ENCODE results near the gene SUMO4.

The SUMO4 gene

DNA sequence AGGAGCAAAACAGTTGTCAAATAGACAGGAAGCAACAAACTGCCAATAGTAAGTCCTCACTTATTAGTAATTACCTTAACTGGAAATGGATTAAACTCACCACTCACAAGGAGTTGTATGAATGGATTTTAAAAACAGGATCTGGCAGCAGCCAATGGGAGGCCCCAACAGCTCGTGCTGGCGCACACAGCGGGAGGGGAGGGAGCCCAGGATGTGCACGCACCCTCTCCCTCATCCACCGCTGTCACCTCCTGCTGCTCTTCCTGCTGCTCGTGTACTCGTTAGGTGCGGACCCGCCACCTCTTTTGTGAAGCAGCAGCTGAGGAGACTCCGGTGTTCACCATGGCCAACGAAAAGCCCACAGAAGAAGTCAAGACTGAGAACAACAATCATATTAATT is at the start of gene SUMO4:
Gene SUMO4 (plus strand): TSS at position 213 of the 400 bp plus-strand sequence. CDS start 130 bp downstream, at position 343.
- no peak for DNase-seq

DNA sequence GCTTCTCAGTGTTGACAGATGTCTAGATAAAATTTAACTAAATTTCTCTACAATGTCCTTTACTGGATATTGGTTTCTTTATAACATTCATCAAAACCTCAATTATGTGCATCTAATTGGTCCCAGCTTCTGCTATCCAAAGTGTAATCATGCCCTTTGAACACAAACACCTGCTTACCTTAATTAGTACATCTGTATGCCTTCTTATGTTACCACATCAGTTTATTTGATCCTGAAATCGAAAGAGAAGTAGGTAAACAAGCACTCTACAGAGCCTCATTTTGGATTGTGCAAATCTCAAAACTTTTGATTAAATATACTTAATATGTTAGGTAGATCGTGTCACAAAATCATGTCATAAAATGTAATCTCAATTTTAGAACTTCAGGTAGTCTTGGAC is 46.1 kb upstream of the SUMO4 start:
- DNase-seq = no peak

DNA sequence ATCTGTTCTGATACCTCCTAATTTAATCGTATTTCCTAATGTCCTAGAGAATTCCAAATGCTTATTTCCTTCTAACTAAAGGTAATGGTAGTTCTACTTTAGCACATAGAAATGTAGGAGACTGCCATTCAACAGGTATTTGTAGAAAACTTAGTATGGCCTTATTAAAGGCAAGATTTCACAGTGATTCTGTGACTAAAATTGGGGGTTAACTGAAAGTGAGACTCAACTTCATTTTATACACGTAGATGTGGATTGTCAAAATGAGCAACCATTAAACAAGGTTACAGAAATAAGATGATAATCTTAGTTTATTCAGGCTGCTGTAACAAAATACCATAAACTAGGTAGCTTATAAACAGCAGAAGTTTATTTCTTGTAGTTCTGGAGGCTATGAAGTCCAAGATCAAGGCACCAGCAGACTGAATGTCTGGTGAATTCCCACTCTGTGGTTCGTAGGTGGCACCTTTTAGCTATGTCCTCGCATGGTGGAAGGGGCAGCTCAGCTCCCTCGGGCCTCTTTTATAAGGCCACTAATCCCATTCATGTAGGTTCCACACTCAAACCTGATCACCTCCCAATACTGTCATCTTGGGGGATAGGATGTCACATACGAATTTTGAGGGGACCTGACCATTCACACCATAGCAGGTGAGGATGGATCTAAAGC is 43.8 kb upstream of the SUMO4 start:
- no peak for DNase-seq

DNA sequence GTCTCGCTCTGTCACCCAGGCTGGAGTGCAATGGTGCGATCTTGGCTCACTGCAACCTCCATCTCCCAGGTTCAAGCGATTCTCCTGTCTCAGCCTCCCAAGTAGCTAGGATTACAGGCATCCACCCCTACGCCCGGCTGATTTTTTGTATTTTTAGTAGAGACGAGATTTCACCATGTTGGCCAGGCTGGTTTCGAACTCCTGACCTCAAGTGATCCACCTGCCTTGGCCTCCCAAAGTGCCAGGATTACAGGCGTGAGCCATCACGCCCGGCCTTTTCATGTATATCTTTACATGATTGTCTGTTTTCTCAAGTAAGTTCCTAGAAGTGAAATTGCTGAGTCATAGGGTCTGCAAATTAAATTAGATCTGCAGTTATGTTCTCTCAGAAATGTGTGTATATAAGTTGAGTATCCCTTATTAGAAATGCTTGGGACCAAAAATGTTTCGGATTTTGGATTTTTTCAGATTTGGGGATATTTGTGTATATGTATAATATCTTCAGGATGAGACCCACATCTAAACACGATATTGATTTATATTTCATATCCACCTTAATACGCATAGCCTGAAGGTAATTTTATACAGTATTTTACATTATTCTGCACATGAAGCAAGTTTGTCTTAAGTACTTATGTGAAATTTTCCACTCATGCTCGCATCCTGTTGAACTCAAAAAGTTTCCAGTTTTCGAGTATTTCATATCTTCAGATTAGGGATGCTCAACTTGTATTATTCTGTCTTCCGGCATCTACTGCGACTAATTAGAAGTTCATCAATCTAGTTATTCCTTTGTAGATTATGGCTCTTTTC is 42.1 kb upstream of the SUMO4 start:
- no peak for DNase-seq

GRCh38 chr6:149359440-149359839 is 40.6 kb upstream of the SUMO4 start:
- no peak for DNase-seq

DNA sequence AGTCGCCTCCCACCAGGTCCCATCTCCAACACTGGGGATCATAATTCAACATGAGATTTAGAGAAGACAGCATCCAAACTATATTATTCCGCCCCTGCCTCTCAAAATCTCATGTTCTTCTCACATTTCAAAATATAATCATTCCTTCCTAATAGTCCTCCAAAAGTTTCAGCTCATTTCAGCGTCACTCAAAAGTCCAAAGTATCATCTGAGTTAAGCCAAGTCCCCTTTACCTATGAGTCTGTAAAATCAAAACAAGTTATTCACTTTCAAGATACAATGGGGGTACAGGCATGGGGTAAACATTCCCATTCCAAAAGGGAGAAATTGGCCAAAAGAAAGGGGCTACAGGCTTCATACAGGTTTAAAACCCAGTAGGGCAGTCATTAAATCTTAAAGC is 39.5 kb upstream of the SUMO4 start:
- DNase-seq = no peak

DNA sequence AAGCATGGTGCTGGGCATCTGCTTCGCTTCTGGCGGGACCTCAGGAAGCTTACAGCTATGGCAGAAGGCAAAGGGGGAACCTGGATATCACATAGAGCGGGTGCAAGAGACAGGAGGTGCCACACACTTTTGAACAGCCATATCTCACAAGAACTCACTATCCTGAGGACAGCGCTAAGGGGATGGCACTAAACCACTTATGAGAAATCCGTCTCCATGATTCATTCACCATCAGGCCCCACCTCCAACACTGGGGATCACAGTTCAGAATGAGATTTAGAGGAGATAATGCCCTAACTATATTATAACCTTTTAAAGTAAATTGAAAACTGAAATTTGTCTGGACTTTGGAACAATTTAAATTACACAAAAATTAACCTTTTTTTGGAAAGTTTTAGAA is 37.8 kb upstream of the SUMO4 start:
- DNase-seq = no peak

DNA sequence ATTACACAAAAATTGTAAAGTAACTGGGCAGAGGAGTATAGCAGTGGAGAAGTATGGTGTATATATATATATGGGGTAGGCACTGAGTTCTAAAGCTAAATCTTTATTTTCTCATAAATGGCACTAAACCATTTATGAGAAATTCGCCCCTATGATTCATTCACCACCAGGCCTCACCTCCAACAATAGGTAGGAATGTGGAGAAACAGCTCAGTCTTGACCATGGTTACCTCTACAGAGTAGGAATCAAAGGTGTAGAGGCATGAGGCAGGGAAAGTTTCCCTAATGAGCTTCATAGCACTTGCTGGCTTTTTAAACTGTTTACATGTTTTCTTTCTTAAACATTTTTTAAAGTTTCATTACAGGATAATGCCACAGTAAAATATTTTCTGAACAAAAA is 36.9 kb upstream of the SUMO4 start:
- no peak for DNase-seq

DNA sequence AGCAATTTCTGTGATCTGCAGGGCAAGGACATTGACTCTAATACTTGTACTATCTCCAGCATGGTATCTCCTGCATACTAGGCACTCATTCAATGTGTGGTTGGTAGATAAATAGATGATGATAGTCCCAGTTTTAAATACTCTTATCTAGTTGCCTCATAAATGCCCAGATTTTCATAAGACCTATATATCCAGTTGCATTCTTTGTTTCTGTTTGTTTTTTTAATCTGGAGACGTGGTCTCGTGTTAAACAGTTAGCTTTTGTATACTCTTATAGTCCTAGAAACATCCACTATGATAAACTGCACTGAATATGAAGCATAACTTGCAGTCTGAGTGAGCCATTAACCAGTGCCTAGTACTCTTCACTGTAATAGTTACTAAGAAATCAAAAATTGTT is 35.5 kb upstream of the SUMO4 start:
- DNase-seq = no peak

DNA sequence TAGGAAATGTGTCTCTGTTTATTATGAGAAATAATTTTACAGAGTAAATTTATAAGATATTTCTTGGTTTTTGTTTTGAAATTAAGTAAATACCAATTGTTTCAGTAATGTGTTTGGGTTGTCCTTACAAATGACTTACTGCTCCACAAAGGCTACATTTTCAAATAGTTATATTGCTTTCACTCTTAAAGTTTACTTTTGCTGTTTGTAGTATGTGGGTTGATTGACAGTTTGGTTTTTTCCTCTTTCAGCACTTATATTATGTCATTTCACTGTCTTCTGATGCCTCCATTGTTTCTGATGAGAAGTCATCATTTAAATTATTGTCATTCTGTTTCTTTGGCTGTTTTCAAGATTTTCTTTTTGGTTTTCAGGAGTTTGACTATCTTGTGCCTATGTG is 34.9 kb upstream of the SUMO4 start:
- DNase-seq = no peak

DNA sequence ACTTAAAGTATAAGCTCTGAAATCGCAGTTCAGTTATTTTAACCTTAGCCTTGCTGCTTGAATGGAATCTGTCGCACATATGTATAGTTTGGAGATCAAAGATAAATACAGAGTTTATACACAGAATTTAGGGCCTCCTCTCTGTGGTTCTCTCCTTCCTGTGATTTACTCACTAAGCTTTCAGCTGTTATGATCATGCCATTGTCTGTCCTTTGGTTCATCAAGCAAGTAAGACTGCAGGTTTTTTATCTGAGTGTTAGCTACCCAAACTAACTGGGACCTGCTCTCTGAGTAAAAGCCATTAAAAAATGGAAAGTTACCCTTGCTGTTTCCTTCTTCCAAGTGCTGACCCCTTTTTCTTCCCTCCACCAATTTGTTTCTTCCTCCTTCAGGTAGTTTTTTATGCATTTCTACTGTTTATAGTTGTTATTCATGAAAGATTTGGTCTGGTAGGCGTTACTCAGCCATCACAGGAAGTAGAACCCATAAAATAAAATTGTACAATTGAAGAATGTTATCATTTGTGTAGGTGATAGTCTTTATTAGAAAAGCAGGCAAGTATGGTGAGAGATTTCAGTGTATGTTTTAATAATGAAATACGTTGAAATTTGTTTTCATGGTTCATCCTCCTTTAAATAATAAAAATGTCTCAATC is 33.7 kb upstream of the SUMO4 start:
- no peak for DNase-seq

GRCh38 chr6:149368065-149368464 is 32.0 kb upstream of the SUMO4 start:
- no peak for DNase-seq

GRCh38 chr6:149371154-149371553 is 28.9 kb upstream of the SUMO4 start:
- no peak for DNase-seq

DNA sequence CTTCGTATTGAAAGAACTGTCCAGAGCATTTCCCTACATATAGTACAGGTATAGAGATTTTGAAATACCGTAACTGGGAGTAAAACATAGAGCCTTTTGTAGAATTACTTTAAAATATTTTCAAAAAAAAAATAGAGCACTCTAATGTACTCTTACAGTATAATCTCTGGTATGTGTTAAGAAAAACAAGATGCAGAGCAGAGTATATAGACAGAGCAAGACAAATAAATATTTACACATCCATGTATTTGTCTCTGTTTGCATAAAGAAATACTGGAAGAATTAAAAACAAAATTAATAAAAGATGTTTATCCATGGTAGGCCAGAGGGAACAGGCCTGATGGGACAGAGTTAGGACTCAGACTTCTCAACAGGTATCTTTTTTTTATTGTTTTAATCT is 28.0 kb upstream of the SUMO4 start:
- no peak for DNase-seq

- no peak for DNase-seq
These were observed 26.6 kb upstream of the SUMO4 start for GRCh38 chr6:149373511-149373910.

DNA sequence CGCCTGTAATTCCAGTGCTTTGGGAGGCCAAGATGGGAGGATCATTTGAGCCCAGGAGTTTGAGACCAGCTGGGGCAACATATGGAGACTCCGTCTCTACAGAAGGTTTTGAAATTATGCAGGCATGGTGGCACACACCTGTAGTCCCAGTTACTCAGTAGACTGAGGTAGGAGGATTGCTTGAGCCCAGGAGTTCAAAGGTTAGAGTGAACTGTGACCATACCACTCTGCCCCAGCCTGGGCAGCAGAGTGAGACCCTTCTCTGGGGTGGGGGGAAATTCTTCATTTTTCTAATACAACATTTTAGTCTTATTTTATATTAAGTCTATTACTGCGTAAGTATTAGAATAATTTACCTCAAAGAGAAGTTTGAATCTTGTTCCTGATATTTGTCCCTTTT is 20.1 kb upstream of the SUMO4 start:
- no peak for DNase-seq

GRCh38 chr6:149380523-149380922 is 19.5 kb upstream of the SUMO4 start:
- no peak for DNase-seq

DNA sequence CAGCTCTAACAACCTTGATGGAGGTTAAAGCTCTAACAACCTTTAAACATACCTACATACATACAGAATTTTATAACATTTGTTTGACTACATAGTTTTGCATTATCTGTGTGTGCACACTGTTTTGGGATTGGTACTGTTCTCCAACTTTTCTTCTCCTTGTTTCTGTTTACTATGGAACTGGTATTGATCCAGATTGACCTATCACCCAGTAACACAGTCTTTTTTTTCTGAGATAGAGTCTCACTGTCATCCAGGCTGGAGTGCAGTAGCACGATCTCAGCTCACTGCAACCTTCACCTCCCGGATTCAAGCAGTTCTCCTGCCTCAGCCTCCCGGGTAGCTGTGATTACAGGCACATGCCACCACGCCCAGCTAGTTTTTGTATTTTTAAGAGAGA is 16.7 kb upstream of the SUMO4 start:
- DNase-seq = no peak

DNA sequence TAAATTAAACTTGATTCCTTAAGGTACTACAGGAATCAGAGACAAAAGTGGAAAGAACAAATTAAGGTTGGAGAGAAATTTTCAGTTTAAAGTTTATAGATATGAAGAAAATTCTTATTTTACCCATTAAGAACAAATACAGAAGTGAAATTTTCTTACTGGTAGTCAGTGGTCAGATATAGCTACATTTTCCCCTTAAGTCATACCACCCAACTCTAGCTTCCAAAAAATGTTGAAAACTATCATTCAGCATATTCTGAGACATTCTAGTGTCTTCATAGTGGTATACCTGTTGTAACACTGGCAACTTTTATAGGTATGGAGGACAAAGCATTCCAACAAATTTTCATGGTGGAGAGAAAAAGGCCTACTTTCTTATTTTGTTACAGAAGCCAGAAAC is 15.6 kb upstream of the SUMO4 start:
- DNase-seq = no peak

DNA sequence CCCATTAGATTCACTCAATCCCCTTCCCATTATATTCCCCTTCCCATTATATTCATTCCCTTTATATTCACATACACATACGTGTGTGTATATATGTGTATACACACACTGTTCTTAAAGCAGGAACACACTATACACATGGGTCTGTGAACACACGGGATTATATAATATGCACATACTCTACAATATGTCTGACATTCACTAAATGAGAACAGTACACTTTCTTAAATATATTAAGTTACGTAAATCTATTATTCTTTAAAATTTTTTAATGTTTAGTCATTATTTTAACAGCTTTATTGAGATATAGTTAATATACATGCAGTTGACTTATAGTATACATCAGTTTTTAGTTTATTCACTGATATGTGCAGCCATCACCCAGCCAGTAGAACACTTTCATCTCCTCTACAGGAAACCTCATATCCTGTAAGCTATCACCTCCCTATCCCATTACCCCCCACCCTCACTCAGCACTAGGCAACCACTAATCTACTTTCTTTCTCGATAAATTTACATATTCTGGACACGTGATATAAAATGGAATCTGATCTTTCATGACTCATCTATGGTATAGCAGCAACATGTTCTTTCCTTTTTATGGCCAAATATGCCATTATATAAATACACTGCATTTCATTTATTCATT is 13.9 kb upstream of the SUMO4 start:
- no peak for DNase-seq

GRCh38 chr6:149387779-149388512 is 12.1 kb upstream of the SUMO4 start:
- no peak for DNase-seq

DNA sequence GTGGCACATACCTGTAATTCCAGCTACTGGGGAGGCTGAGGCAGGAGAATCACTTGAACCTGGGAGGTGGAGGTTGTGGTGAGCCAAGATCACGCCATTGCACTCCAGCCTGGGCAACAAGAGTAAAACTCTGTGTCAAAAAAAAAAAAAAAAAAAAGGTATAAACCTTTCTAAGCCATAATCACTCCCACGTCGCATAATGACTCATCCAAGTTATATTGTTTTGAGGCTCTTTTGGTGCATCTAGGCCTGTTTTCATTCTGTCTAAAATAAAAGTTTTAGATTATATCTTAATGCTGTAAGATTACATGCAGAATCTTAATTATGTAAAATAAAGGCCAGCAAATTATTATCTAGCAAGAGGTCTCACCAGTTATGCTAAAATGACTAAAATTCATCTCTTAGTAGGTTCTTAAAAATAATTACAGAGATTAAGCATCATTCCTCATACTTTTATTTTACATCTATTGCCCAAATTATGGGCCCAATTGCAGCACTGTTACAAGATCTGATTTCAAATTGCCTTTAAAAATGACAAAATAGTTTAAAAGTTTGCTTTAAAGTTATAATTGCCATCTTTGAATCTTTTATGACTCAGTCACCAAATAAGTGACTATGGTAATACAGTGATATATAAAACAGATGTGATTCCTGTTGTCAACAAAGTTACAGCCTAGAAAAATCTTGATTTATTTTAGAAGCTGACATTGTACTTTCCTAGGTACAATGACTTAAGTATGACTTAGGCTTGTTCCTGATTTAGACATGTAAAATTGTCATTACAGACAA is 10.4 kb upstream of the SUMO4 start:
- DNase-seq = no peak

All from CD4-positive, alpha-beta T cell treated with Interferon gamma for 1 hour (primary cell).